Osteoblast (primary cell): ENCODE measurements around the gene C6orf47. TPM values are rescaled to one million over a fixed set of nuclear protein-coding genes. Genes with fewer than 3 reads are reported as not detected.

Source experiments
- DNase-seq: peaks from one replicate; pipeline ENCODE4 v3.0.0; 2011; ENCODE audit warnings: low spot score, mixed read lengths; ENCODE audit not compliant: insufficient read length; ENCODE audit errors: missing footprints
- H2AFZ ChIP-seq: 2 replicates; pipeline ENCODE4 v1.6.0; 2011; ENCODE audit warnings: mild to moderate bottlenecking, low read length
- H3K27ac ChIP-seq: 2 replicates; pipeline ENCODE4 v1.5.1; 2011; ENCODE audit warnings: mild to moderate bottlenecking, low read depth, low read length, moderate library complexity
- H3K27me3 ChIP-seq: 2 replicates; pipeline ENCODE4 v1.6.0; 2012; ENCODE audit warnings: mild to moderate bottlenecking, control low read depth, inconsistent platforms, low read length, moderate library complexity; ENCODE audit not compliant: insufficient read depth
- H3K36me3 ChIP-seq: 2 replicates; pipeline ENCODE4 v1.5.1; 2011; ENCODE audit warnings: mild to moderate bottlenecking, low read length, control low read depth, moderate library complexity; ENCODE audit not compliant: insufficient read depth
- H3K4me1 ChIP-seq: 2 replicates; pipeline ENCODE4 v1.5.1; 2011; ENCODE audit warnings: mild to moderate bottlenecking, low read length, control low read depth, moderate library complexity; ENCODE audit not compliant: insufficient read depth
- H3K4me2 ChIP-seq: 2 replicates; pipeline ENCODE4 v1.6.0; 2011; ENCODE audit warnings: mild to moderate bottlenecking, low read length; ENCODE audit not compliant: insufficient read depth
- H3K4me3 ChIP-seq: fragments of 200-600 bp; sonication (generic); 3 replicates; pipeline ENCODE4 v1.5.1; 2012; ENCODE audit warnings: mild to moderate bottlenecking, low read length, inconsistent platforms; ENCODE audit not compliant: insufficient read depth
- H3K79me2 ChIP-seq: 2 replicates; pipeline ENCODE4 v1.6.0; 2012; ENCODE audit warnings: mild to moderate bottlenecking, low read length, control low read depth, inconsistent platforms; ENCODE audit not compliant: insufficient read depth
- H3K9me3 ChIP-seq: 2 replicates; pipeline ENCODE4 v1.5.1; 2011; ENCODE audit warnings: low read depth, low read length, control low read depth
- H4K20me1 ChIP-seq: 2 replicates; pipeline ENCODE4 v1.6.0; 2012; ENCODE audit warnings: mild to moderate bottlenecking, low read length, control low read depth; ENCODE audit not compliant: insufficient read depth
- total RNA-seq: library from RNA; depleted of rRNA; stranded (reverse); fragments of >200 nt; gene quantifications from 2 replicates; pipeline ENCODE4 v1.2.3, GENCODE V29; 2012
- TF ChIP-seq, protein P1 (sequence below): IDR thresholded peaks from 2 replicates; pipeline ENCODE4 v1.5.1; 2011; ENCODE audit warnings: mild to moderate bottlenecking, low read depth, low read length, moderate library complexity; ENCODE audit errors: extremely low read depth

The C6orf47 gene
- total RNA-seq, 1 donor: 21.7 TPM

DNA sequence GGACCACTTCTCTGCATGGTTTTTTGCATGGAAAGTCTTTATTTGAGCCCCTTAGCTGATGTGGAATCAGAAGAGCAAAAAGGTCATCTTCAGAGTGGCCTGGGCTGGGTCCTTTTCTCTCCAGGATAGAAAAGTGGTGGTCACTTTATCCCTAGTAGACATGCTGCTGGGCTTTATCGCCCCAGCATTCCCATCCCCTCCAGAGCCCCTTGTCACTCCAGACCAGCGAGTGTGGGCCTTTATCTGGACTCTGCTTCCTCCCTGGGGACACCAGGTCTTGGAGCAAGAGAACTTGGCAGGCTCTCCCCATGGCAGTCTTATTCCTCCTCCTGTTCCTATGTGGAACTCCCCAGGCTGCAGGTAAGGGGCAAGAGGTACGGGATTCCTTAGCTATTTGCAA lies 46.0 kb upstream of the C6orf47 start, which contains the start of gene LY6G6F:
Gene LY6G6F (plus strand): TSS at position 268 of the 400 bp plus-strand sequence. CDS start 41 bp downstream, at position 309.
- Histone ChIP-seq H3K36me3 (no peaks in the 10 kb centered on the region), H4K20me1 (peaks cover 4% of the 10 kb centered on the region), H3K4me1 (peaks cover 8% of the 10 kb centered on the region), H3K9me3 (no peaks in the 10 kb centered on the region), H3K4me2 (no peak within 1 kb of the TSS), H3K4me3 (no peak within 1 kb of the TSS), H2AFZ (no peak within 1 kb of the TSS), H3K27me3 (no peaks in the 10 kb centered on the region), H3K79me2 (peaks cover 13% of the 10 kb centered on the region), H3K27ac (no peak within 1 kb of the TSS)
- no peak for DNase-seq
- TF ChIP-seq, protein P1, sequence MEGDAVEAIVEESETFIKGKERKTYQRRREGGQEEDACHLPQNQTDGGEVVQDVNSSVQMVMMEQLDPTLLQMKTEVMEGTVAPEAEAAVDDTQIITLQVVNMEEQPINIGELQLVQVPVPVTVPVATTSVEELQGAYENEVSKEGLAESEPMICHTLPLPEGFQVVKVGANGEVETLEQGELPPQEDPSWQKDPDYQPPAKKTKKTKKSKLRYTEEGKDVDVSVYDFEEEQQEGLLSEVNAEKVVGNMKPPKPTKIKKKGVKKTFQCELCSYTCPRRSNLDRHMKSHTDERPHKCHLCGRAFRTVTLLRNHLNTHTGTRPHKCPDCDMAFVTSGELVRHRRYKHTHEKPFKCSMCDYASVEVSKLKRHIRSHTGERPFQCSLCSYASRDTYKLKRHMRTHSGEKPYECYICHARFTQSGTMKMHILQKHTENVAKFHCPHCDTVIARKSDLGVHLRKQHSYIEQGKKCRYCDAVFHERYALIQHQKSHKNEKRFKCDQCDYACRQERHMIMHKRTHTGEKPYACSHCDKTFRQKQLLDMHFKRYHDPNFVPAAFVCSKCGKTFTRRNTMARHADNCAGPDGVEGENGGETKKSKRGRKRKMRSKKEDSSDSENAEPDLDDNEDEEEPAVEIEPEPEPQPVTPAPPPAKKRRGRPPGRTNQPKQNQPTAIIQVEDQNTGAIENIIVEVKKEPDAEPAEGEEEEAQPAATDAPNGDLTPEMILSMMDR: no peak

- no peaks in the 10 kb centered on the region for H3K36me3 ChIP-seq
Measured at GRCh38 chr6:31705931-31706330, 45.4 kb upstream of the C6orf47 start.

GRCh38 chr6:31702819-31703716 lies 42.5 kb upstream of the C6orf47 start, which contains the start of gene ABHD16A:
TSS of gene ABHD16A (minus strand) at chr6:31703324. CDS start at chr6:31703281, 43 bp downstream.
- Histone ChIP-seq H3K4me2 (peak within 1 kb of the TSS; percentile 92), H3K4me1 (peaks cover 10% of the 10 kb centered on the region), H3K27me3 (no peaks in the 10 kb centered on the region), H3K9me3 (no peaks in the 10 kb centered on the region), H3K27ac (peak within 1 kb of the TSS; percentile 94), H3K4me3 (peak within 1 kb of the TSS; percentile 88), H3K79me2 (peaks cover 39% of the 10 kb centered on the region), H4K20me1 (peaks cover 9% of the 10 kb centered on the region), H2AFZ (peak within 1 kb of the TSS; percentile 96), H3K36me3 (peaks cover 13% of the 10 kb centered on the region)
- peak; percentile 99 for DNase-seq
- TF ChIP-seq, protein P1: no peak

More at GRCh38 chr6:31705931-31706330, 45.4 kb upstream of the C6orf47 start:
- Histone ChIP-seq H3K27ac (no peak overlapping the region), H3K79me2 (peaks cover 19% of the 10 kb centered on the region), H3K27me3 (no peaks in the 10 kb centered on the region), H3K9me3 (no peaks in the 10 kb centered on the region), H4K20me1 (peaks cover 6% of the 10 kb centered on the region), H3K4me3 (no peak overlapping the region), H3K4me2 (no peak overlapping the region), H3K4me1 (peaks cover 10% of the 10 kb centered on the region), H2AFZ (no peak overlapping the region)
- no peak for DNase-seq
- TF ChIP-seq, protein P1: no peak

- Histone ChIP-seq H3K9me3 (no peaks in the 10 kb centered on the region), H4K20me1 (peaks cover 11% of the 10 kb centered on the region), H2AFZ (peak overlapping the region; percentile 83), H3K4me1 (peaks cover 10% of the 10 kb centered on the region), H3K79me2 (peaks cover 39% of the 10 kb centered on the region), H3K4me2 (peak overlapping the region; percentile 92), H3K27ac (peak overlapping the region; percentile 94), H3K27me3 (no peaks in the 10 kb centered on the region), H3K36me3 (peaks cover 13% of the 10 kb centered on the region), H3K4me3 (peak overlapping the region; percentile 88)
- DNase-seq: peak; percentile 76
- TF ChIP-seq, protein P1: no peak
Measured at GRCh38 chr6:31702405-31702818, 41.8 kb upstream of the C6orf47 start.
